GM18868 (cell line): Measurements from ENCODE around the gene GCLC.
"Not testable (repeated sequence)": the region's sequence is repeated elsewhere in the genome, so short reads cannot be mapped to it uniquely, and the experiment has no call there.

Experiments used
- ATAC-seq: cut with Tn5 transposase; IDR thresholded peaks from one replicate; pipeline ENCODE4 v1.9.1; 2021; ENCODE audit warnings: mild to moderate bottlenecking, moderate library complexity; ENCODE audit not compliant: unreplicated experiment

GCLC gene

GRCh38 chr6:53544470-53545308, at the start of gene GCLC:
TSS of gene GCLC (minus strand) at chr6:53545101. CDS start at chr6:53544645, 456 bp downstream.
- peak; percentile 63 for ATAC-seq

GRCh38 chr6:53594596-53594995, 49.7 kb upstream of the GCLC start:
- ATAC-seq = no peak

DNA sequence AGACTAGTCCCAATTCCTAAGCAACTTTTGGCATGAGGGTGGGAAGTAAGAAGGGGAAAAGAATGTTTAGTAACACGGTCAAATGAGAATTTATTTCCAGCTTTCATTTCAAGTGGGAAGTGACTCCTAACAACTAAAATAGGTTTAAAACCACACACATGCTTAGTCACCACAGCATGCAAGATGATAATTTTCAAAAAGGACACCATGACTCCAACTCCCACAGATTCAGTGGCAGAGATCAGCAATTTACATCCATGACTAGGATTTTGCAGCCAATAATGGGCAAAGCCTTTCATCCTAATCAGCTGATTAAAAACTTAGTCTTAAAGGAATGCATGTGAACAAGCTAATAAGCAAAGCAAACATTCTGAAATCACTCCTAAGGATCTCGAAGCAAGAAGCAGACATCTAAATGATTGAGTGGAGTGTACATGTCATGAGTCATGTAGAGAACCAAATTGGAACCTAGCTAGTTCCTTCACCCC, 48.1 kb upstream of the GCLC start:
- no peak for ATAC-seq

GRCh38 chr6:53591873-53592272, 47.0 kb upstream of the GCLC start:
- ATAC-seq = no peak

- no peak for ATAC-seq
These were observed 44.1 kb upstream of the GCLC start for GRCh38 chr6:53588816-53589509.

GRCh38 chr6:53587291-53587690, 42.4 kb upstream of the GCLC start:
- ATAC-seq = no peak

DNA sequence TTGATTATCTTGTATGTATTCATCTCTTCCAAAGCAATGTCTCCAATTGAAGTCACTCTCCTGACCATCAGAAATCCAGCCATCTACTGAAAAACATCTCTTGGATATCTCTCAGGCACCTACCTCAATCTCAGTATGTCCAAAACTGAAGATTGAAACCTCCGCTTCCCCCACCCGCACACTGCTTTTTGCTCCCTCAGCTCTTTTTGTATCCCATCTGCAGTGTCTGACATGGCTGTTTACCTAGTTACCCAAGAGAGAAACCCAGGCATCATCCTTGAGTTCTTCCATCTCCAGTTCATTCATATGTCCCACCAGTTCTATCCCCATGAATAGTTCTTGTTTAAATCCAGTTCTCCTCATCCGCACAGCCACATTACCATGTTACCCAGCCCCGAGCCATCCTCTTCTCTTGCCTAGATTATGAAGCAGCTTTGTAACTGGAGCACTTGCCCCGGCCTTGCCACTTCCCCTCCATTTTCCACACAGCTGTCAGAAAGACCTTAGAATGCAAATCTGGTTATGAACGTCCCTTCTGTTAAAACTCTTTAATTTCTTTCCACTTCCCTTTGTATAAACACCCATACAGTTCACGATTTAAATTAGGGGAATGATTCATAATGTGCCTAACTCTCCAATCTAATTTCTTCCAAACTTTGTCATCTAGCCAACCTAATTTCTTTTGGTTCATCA, 40.5 kb upstream of the GCLC start:
- ATAC-seq = no peak

- ATAC-seq = no peak
These were observed 39.8 kb upstream of the GCLC start for GRCh38 chr6:53584726-53585125.

- no peak for ATAC-seq
These were observed 38.5 kb upstream of the GCLC start for GRCh38 chr6:53583451-53583850.

DNA sequence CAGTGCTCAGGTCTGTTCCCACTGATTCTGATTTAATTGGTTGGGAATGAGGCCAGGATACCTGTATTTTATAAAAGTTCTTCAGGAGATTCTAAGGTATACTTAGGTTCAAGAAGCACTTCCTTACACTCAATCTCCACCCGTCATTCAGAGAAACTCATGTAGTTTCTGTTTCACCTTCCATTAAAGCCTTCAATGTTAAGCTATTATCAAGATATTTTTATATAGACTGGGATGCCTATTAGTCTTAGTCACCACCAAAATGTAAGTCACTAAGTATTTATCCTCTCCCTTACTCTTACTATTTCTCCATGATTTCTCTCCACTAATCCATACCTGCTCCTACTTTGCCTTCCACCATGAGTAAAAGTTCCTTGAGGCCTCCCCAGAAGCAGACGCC, 38.1 kb upstream of the GCLC start:
- no peak for ATAC-seq

- ATAC-seq = no peak
These were observed 37.0 kb upstream of the GCLC start for GRCh38 chr6:53581856-53582255.

DNA sequence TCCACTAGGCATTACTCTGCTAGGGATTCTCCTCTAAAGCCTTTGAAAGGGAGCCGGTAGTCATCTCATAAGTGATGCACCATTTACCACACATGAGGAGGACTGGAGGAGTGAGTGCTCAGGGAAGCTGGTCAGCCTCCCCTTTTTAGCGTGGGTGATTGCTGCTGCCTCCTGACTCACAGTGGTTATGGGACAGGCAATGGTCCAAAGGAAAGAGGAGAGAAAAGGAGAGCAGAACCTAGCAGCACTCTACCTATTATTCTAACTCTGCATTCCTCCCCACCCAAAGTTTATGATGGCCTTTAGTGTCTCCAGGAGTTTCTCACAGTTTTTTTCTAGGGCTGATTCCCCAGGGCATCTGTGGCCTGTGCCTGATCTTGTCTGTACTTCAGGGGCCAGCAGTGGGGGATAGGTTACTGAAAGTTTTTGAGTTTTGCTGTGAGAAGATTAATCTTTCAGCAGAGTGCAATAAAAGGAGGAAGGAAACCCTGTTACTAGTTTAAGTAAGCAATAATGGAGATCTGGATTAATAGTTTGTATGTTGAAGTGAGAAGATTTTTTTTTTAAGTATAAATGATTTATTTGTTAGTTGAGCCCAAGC, 36.4 kb upstream of the GCLC start:
- no peak for ATAC-seq

DNA sequence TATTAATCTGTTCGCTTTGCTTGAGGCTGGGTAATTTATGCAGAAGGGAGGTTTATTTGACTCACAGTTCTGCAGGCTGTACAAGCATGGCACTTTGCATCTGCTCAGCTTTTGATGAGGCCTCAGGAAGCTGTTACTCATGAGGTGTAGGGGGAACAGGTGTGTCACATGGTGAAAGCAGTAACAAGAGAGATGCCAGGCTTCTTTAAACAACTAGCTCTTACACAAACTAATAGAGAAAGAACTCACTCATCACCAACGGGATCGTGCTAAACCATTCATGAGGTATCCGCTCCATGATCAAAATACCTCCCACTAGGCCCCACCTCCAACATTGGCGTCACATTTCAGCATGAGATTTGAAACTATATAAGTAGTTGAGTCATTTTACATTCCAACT, 34.4 kb upstream of the GCLC start:
- no peak for ATAC-seq

DNA sequence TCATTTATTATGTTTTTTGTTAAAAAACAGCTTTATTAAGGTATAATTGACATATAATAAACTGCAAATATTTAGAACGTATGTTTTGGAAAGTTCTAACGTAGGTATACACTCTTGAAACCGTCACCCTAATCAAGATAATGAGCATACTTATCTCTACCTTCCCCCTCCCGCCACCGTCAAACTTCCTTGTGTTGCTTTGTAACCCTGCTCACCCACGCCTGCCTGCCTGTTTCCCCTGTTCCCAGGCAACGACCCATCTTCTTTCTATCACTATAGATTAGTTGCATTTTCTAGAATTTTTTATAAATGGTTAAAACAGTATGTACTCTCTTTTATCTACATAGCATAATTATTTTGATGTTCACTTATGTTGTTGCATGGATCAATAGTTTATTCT, 33.5 kb upstream of the GCLC start:
- no peak for ATAC-seq

- ATAC-seq = no peak
These were observed 28.4 kb upstream of the GCLC start for GRCh38 chr6:53573299-53573698.

GRCh38 chr6:53572379-53572778, 27.5 kb upstream of the GCLC start:
- ATAC-seq = not testable (repeated sequence)

- ATAC-seq = no peak
These were observed 24.1 kb upstream of the GCLC start for GRCh38 chr6:53568776-53569616.

- ATAC-seq = no peak
These were observed 22.8 kb upstream of the GCLC start for GRCh38 chr6:53567701-53568100.

- ATAC-seq = no peak
These were observed 21.9 kb upstream of the GCLC start for GRCh38 chr6:53566755-53567154.

DNA sequence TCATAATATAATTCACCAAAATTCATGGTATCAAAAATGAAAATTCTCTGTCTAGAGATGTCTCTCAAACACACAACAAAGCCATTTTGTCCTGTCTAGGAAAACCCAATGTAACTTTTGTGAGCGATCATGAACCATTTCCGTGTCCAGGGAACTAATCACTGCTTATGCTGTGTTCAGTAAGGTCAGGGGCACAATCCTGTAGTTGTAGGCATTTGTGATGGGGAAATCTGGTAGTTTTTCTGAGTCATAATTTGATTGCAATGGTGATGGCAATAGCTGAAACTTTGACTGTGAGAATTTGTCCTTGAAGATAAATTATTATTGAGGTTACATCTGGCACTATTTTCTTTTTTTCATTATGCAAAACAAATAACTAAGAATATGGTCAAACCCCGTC, 21.0 kb upstream of the GCLC start:
- peak; percentile 56 for ATAC-seq
